LNCAP (cell line): ENCODE data around the gene CHRNA1.

ENCODE experiments used
- TF ChIP-seq, protein P1 (sequence below): fragments of 450-650 bp; IDR thresholded peaks from 2 replicates; pipeline ENCODE4 v1.5.1; 2017; ENCODE audit warnings: mild to moderate bottlenecking

CHRNA1 gene

DNA sequence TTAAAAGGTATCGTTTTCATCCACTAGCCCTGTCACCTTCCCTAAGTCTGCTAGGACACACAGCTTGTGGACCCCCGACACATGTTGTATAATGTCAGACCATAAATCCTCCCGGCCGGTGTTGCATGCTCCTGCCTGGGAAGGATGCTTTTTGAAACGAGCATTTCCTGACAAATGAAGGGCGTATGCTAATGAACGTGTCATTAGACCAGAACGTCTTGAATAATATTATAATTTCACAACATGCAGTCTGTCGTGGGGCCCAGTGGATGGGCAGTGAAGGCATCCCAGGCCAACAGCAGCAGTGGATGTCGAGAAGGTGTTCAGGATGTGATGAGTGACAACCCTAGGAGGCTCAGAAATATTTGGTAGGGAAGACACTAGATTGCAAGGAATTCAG is 7.5 kb downstream of the CHRNA1 start:
- TF ChIP-seq, protein P1, sequence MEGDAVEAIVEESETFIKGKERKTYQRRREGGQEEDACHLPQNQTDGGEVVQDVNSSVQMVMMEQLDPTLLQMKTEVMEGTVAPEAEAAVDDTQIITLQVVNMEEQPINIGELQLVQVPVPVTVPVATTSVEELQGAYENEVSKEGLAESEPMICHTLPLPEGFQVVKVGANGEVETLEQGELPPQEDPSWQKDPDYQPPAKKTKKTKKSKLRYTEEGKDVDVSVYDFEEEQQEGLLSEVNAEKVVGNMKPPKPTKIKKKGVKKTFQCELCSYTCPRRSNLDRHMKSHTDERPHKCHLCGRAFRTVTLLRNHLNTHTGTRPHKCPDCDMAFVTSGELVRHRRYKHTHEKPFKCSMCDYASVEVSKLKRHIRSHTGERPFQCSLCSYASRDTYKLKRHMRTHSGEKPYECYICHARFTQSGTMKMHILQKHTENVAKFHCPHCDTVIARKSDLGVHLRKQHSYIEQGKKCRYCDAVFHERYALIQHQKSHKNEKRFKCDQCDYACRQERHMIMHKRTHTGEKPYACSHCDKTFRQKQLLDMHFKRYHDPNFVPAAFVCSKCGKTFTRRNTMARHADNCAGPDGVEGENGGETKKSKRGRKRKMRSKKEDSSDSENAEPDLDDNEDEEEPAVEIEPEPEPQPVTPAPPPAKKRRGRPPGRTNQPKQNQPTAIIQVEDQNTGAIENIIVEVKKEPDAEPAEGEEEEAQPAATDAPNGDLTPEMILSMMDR, result no peak

DNA sequence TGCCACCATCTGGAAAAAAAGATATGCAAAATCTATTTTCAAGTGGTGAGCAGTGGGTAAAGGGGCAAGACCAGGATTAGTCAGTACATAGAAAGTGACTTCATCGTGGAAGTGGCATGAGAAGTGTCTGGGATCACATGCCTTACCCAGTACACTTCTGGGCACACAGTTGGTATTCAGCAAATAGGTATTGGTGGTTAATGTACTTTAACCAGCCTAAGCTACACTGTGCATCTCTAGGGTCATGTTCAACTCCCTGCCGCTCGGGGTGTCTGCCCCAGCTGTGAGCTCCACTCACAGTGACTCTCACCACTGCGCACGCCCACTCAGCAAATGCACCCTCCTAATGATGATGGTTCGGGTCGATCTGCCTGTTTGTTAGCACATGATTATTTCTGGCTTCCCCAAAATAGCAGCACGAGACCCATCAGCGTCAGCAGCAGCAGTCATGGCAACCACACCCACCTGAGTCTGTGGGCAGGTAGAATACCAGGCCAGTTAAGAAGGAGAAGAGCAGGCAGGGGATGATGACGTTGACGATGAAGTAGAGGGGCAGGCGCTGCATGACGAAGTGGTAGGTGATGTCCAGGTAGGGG is 11.1 kb downstream of the CHRNA1 start:
- TF ChIP-seq, protein P1, result no peak

GRCh38 chr2:174752403-174753037 is 11.8 kb downstream of the CHRNA1 start:
- TF ChIP-seq, protein P1, result no peak

DNA sequence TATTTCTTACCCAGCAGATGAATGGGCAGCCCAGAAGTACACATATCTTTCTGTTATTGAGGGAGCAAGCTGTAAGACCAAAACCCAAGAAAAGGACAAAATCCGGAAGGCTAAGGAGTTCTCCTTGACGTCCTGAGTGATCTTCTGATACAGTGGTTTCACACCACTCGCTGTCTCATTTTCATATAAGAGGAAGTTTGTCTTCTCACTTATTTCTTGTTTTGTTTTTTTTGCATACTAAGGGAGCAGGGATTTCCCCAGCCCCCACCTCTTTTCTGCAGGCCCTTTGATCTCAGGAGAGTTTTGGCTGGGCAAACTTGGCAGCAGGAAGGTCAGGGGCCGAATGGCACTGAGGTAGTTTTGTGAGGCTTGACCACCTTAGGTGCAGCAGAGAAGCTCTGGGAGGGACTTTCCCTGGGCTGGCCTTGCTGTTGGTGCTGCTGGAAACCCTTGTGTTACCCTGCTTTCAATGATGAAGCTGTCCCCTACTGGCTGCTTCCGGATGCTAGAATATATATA is 13.3 kb downstream of the CHRNA1 start:
- TF ChIP-seq, protein P1, result no peak

DNA sequence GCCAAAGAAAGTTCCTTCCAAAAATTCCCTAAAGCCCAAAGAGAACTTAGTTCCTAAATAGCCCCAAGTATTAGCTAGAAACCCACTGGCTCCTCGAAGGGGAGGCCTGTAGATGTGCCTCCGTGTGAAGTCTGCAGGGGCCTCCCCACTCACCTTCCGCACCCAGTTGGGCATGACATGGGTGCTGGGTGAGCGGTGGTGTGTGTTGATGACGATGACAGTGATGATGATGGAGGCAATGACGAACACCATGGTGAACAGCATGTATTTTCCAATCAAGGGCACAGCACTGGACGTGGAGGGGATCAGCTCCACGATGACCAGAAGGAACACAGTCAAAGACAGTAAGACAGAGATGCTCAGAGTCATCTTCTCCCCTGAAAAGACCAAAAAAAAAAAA is 14.5 kb downstream of the CHRNA1 start:
- TF ChIP-seq, protein P1, result no peak

- TF ChIP-seq, protein P1, result peak; percentile 69
Measured at GRCh38 chr2:174748948-174749347, 15.3 kb downstream of the CHRNA1 start.

DNA sequence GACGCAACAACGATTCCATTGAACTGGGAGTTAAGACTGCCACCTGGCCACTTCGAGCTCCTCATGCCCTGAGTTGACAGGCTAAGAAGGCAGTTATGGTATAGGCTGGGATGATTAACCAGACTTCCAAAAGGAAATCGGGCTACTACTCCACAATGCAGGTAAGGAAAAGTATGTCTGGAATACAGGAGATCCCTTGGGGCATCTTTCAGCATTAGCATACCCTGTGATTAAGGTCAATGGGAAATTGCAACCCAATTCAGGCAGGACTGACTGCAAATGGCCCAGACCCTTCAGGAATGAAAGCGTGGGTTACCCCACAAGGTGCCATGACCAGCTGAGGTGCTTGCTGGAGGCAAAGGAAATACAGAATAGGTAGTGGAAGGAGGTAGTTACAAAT is 19.1 kb downstream of the CHRNA1 start:
- TF ChIP-seq, protein P1, result no peak
